ENCODE data around the gene GPHB5.

- no peak for TF ChIP-seq CTCF (IDR thresholded peaks at IDR 0.05; ENCODE audit: low read depth, low read length, poor library complexity, severe bottlenecking)
- no peak for TF ChIP-seq EZH2phosphoT487 (IDR thresholded peaks at IDR 0.05; ENCODE audit: borderline replicate concordance, low read length)
These were observed 49.1 kb upstream of the GPHB5 start for GRCh38 chr14:63367742-63368364.

All from DOHH2 (cell line).